Esophagus muscularis mucosa (tissue), 4 donors: ENCODE data around the gene WAS. TPM values are rescaled to one million over a fixed set of nuclear protein-coding genes. Genes with fewer than 3 reads are reported as not detected.

Source experiments
- DNase-seq: peaks from one replicate; pipeline ENCODE4 v3.0.0-alpha.2; 2017; ENCODE audit errors: extremely low spot score
- H3K27ac ChIP-seq, 4 donors: fragments of 200-600 bp; sonication (generic); replicated peaks in 1 of 4; 1 replicate in 3 of 4; 2 replicates in 1 of 4; pipeline ENCODE4 v1.5.1; 2016 to 2019; ENCODE audit warnings: mild to moderate bottlenecking in 1 of 4
- H3K27me3 ChIP-seq, 4 donors: fragments of 200-600 bp; sonication (generic); one replicate each; pipeline versions ENCODE4 v1.5.1 to v1.6.0; 2016 to 2019
- H3K36me3 ChIP-seq, 4 donors: fragments of 200-600 bp; sonication (generic); one replicate each; pipeline ENCODE4 v1.5.1; 2016 to 2019
- H3K4me1 ChIP-seq, 4 donors: fragments of 200-600 bp; sonication (generic); one replicate each; pipeline ENCODE4 v1.5.1; 2016 to 2019
- H3K4me3 ChIP-seq, 4 donors: fragments of 200-600 bp; sonication (generic); 1 replicate in 2 of 4; 2 replicates in 2 of 4; pipeline ENCODE4 v1.5.1; 2016 to 2019; ENCODE audit warnings: mild to moderate bottlenecking in 4 of 4, moderate library complexity in 1 of 4
- H3K9me3 ChIP-seq, 4 donors: fragments of 200-600 bp; sonication (generic); 1 replicate in 3 of 4; 2 replicates in 1 of 4; pipeline ENCODE4 v1.5.1; 2016 to 2019
- CTCF ChIP-seq, 3 experiments: fragments of 200-600 bp in 2 of 3; fragments of 450-650 bp in 1 of 3; sonication (generic) in 2 of 3; IDR thresholded peaks; one replicate each; pipeline ENCODE4 v1.5.1; 2017 to 2019; ENCODE audit warnings: antibody characterized with exemption in 3 of 3, mild to moderate bottlenecking in 2 of 3, moderate library complexity in 1 of 3
- EP300 ChIP-seq: sonication (generic); formaldehyde crosslinking; IDR thresholded peaks from one replicate; pipeline ENCODE4 v1.6.1; 2017; ENCODE audit warnings: antibody characterized with exemption
- POLR2A ChIP-seq: fragments of 450-650 bp; IDR thresholded peaks from one replicate; pipeline ENCODE4 v1.6.1; 2017; ENCODE audit warnings: antibody characterized with exemption, moderate library complexity, mild to moderate bottlenecking, low read depth
- POLR2AphosphoS5 ChIP-seq, 2 donors: sonication (generic); formaldehyde crosslinking; IDR thresholded peaks; one replicate each; pipeline ENCODE4 v1.6.1; 2017; ENCODE audit warnings: antibody characterized with exemption in 2 of 2
- WGBS: methylation state at CpG from one replicate; pipeline ENCODE4 v1.1.5; 2018; 5-methylcytosine and 5-hydroxymethylcytosine counted together
- intact Hi-C: fragments of 100-400 bp; cut with DNase I; formaldehyde crosslinking; loops from one replicate; pipeline ENCODE4 v1.15.1; 2023
- total RNA-seq, 4 donors: library from RNA; depleted of rRNA; stranded (reverse); fragments of >200 nt; gene quantifications; one replicate each; pipeline versions ENCODE4 v1.1.0 to v1.2.1, GENCODE V29; 2016

Gene WAS
- total RNA-seq, 4 donors from 2014 or later = 3.2 to 9.9 (median 7.5) TPM

DNA sequence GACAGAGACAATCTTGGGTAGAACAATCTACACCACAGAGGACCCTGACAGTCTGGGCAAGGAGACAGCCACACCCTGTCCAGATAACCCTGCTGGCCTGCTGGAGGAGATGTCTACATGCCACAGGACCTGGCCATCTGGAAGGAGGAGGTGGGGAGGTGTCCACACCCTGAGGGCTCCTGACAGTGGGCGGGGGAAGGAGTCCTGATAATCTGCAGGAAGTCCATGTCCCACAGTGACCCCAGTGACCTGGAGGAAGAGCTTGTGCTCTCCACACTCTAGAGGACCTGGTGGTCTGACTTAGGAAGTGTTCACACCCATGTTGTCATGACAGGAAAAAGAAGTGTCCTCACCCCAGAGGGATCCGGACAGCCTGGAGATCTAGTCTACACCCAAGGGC, 18.4 kb downstream of the WAS start:
- DNase-seq = no peak
- 100% methylated on average over 1 of the region's 2 CpGs for WGBS
- no peaks in the 10 kb centered on the region for H3K9me3 ChIP-seq
- H3K27ac ChIP-seq = no peak overlapping the region
- H3K27me3 ChIP-seq = no peaks in the 10 kb centered on the region
- intact Hi-C loops = loop anchor here (10.0 kb wide), 1 partner anchor 47 kb away; no protein-coding TSS in a partner anchor
- peaks cover 0 to 54% (median 26%) of the 10 kb centered on the region in 4 donors for H3K36me3 ChIP-seq
- no peak overlapping the region for H3K4me3 ChIP-seq
- peaks cover 5 to 6% (median 5%) of the 10 kb centered on the region in 4 donors for H3K4me1 ChIP-seq
- TF ChIP-seq POLR2A (no peak), EP300 (no peak), CTCF (IDR thresholded peaks at IDR 0.05) (no peak), POLR2AphosphoS5 (IDR thresholded peaks at IDR 0.05) (no peak)

GRCh38 chrX:48702716-48703115, 19.1 kb downstream of the WAS start:
- intact Hi-C loops = loop anchor here (10.0 kb wide), 1 partner anchor 48 kb away; no protein-coding TSS in a partner anchor
- no peaks in the 10 kb centered on the region for H3K9me3 ChIP-seq

DNA sequence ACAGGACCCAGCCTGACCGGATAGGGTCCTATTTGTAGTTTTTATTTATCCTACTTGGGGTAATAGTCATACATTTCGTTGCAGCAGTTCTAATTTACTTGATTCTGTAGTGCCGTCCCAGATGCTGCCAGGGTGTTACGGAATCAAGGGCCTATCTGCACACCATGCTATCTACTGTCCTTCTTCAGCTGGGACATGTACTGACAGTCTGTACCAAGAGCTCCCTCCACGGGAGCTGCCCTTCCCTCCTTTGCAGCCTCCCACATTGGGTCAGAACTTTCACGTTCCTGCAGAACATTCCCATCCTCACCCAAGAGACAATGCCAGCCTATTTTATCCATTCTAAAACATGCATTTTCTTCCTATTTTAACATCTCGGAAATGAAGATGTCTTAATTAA, 19.6 kb downstream of the WAS start:
- WGBS = 76% methylated on average over 7 of the region's 7 CpGs
- Histone ChIP-seq H3K4me1 (no peaks in the 10 kb centered on the region), H3K9me3 (no peaks in the 10 kb centered on the region), H3K4me3 (no peak overlapping the region), H3K36me3 (peaks cover 0 to 63% (median 29%) of the 10 kb centered on the region in 4 donors), H3K27me3 (no peaks in the 10 kb centered on the region), H3K27ac (no peak overlapping the region)
- no peak for DNase-seq
- intact Hi-C loops = loop anchor here (10.0 kb wide), 1 partner anchor 48 kb away; no protein-coding TSS in a partner anchor
- TF ChIP-seq EP300 = no peak
- no peak for TF ChIP-seq CTCF (IDR thresholded peaks at IDR 0.05)
- no peak for TF ChIP-seq POLR2AphosphoS5 (IDR thresholded peaks at IDR 0.05)
- no peak for TF ChIP-seq POLR2A

More at GRCh38 chrX:48702716-48703115, 19.1 kb downstream of the WAS start:
- 73% methylated on average over 4 of the region's 4 CpGs for WGBS
- no peak for TF ChIP-seq CTCF (IDR thresholded peaks at IDR 0.05)
- no peak for TF ChIP-seq POLR2AphosphoS5 (IDR thresholded peaks at IDR 0.05)
- TF ChIP-seq POLR2A = no peak
- no peak for TF ChIP-seq EP300
- H3K4me1 ChIP-seq = no peaks in the 10 kb centered on the region
- H3K4me3 ChIP-seq = no peak overlapping the region
- no peak overlapping the region for H3K27ac ChIP-seq
- no peaks in the 10 kb centered on the region for H3K27me3 ChIP-seq
- DNase-seq = no peak
- peaks cover 0 to 58% (median 28%) of the 10 kb centered on the region in 4 donors for H3K36me3 ChIP-seq

DNA sequence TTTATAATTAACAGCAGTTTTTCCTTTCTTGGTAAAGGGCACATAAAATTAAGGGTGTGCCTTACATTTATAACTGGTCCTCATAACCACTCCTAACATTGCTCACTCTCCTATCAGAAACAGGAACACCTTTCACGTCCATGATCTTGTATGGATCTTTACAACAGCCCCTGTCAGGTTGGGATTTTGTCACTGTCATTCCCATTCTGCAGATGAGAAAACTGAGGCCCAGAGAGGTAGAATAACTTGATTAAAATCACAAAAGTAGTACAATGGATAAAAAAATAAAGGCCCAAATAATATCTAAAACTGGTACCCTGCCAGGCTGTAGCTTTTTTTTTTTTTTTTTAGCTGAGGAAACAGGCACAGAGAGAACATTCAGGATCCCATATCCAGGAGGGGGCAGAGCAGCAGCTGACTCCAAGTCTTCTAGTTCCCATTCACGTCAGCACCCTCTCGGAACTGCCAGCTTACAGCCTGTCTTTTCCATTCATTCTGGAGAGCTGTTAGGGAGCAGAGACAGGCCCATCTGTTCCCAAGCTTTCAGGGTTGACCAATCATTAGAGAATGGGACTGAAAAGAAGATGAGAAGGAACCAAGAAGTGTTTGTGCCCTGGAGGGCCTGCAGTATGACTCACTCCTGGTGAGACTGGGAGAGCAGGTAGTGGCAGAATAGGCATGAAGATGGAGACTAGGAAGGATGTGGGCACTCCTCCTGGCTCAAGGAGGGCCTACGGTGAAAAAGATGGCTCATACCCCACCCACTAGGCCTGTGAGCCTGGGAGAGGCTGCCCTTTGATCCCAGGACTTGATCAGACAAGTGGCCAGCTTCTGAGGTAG, 20.3 kb downstream of the WAS start:
- H3K27ac ChIP-seq = no peak overlapping the region
- TF ChIP-seq CTCF (IDR thresholded peaks at IDR 0.05) (no peak), POLR2A (no peak), POLR2AphosphoS5 (IDR thresholded peaks at IDR 0.05) (no peak), EP300 (no peak)
- no peak for DNase-seq
- no peaks in the 10 kb centered on the region for H3K4me1 ChIP-seq
- H3K4me3 ChIP-seq = no peak overlapping the region
- H3K9me3 ChIP-seq = no peaks in the 10 kb centered on the region
- H3K36me3 ChIP-seq = peaks cover 0 to 63% (median 29%) of the 10 kb centered on the region in 4 donors
- H3K27me3 ChIP-seq = no peaks in the 10 kb centered on the region
- WGBS = 55% methylated on average over 4 of the region's 4 CpGs
- intact Hi-C loops = loop anchor here (10.0 kb wide), 1 partner anchor 49 kb away; no protein-coding TSS in a partner anchor
